Esophagus (tissue), 2 donors: Measurements from ENCODE around the gene ARHGEF11. TPM values are rescaled to one million over a fixed set of nuclear protein-coding genes. Genes with fewer than 3 reads are reported as not detected.

Experiments used
- H3K27ac ChIP-seq, 2 donors: one replicate each; pipeline ENCODE4 v1.5.1; 2013; ENCODE audit warnings: low read depth in 2 of 2, mild to moderate bottlenecking in 2 of 2, inconsistent platforms in 1 of 2, low read length in 1 of 2, moderate library complexity in 1 of 2
- H3K27me3 ChIP-seq, 2 donors: one replicate each; pipeline ENCODE4 v1.6.1; 2013; ENCODE audit warnings: low read length in 2 of 2, control low read depth in 1 of 2, mild to moderate bottlenecking in 1 of 2; ENCODE audit not compliant: insufficient read depth in 2 of 2, control insufficient read depth in 1 of 2
- H3K36me3 ChIP-seq, 2 donors: one replicate each; pipeline ENCODE4 v1.6.1; 2013; ENCODE audit warnings: low read length in 1 of 2; ENCODE audit not compliant: control insufficient read depth in 2 of 2, insufficient read depth in 2 of 2
- H3K4me1 ChIP-seq, 2 donors: one replicate each; pipeline ENCODE4 v1.6.1; 2013; ENCODE audit warnings: low read length in 1 of 2; ENCODE audit not compliant: control insufficient read depth in 2 of 2, insufficient read depth in 2 of 2
- H3K4me3 ChIP-seq, 2 donors: one replicate each; pipeline ENCODE4 v1.5.1; 2013; ENCODE audit warnings: low read length in 2 of 2, mild to moderate bottlenecking in 2 of 2, low read depth in 1 of 2, moderate library complexity in 1 of 2
- H3K9me3 ChIP-seq, 2 donors: one replicate each; pipeline ENCODE4 v1.6.1; 2013; ENCODE audit warnings: mild to moderate bottlenecking in 2 of 2, low read depth in 1 of 2, low read length in 1 of 2, moderate library complexity in 1 of 2; ENCODE audit not compliant: control insufficient read depth in 2 of 2, insufficient read depth in 1 of 2
- WGBS, 2 donors: extraction: QIAGEN DNeasy Blood & Tissue Kit; methylation state at CpG; one replicate each; pipeline ENCODE4 v1.1.7; 2013; 5-methylcytosine and 5-hydroxymethylcytosine counted together
- polyA plus RNA-seq, 2 donors: library from polyadenylated mRNA; stranded (reverse); fragments of 200-250 nt; gene quantifications; one replicate each; pipeline ENCODE4 v1.2.3, GENCODE V29; 2013
- donor health status: healthy with polysubstance abuse.
- donor health status: Bipolar disorder and iron deficiency.

The ARHGEF11 gene
- polyA plus RNA-seq, 2 donors: 6.5 to 11.2 TPM

GRCh38 chr1:156893048-156893953 lies 152.2 kb downstream of the ARHGEF11 start, which contains the start of gene PEAR1:
TSS of gene PEAR1 (plus strand) at chr1:156893718. CDS start at chr1:156903927, 10,209 bp downstream.
- H3K4me1 ChIP-seq: peaks cover 0 to 7% of the 10 kb centered on the region in 2 donors
- H3K4me3 ChIP-seq: peak within 1 kb of the TSS; percentile 16 to 40
- H3K27ac ChIP-seq: peak within 1 kb of the TSS; percentile 63 to 79
- WGBS, 2 donors: 21% methylated on average over 52 to 60 of the region's 60 CpGs
- H3K9me3 ChIP-seq: no peaks in the 10 kb centered on the region
- no peaks in the 10 kb centered on the region for H3K36me3 ChIP-seq
- no peaks in the 10 kb centered on the region for H3K27me3 ChIP-seq

GRCh38 chr1:156892190-156893047 lies 153.1 kb downstream of the ARHGEF11 start:
- H3K36me3 ChIP-seq: no peaks in the 10 kb centered on the region
- no peak overlapping the region for H3K27ac ChIP-seq
- no peaks in the 10 kb centered on the region for H3K9me3 ChIP-seq
- peaks cover 0 to 7% of the 10 kb centered on the region in 2 donors for H3K4me1 ChIP-seq
- 6 to 12% methylated on average over 44 to 48 of the region's 48 CpGs for WGBS, 2 donors
- H3K27me3 ChIP-seq: no peaks in the 10 kb centered on the region
- peak overlapping the region; percentile 8 to 14 for H3K4me3 ChIP-seq

- Histone ChIP-seq H3K4me1 (no peaks in the 10 kb centered on the region), H3K27me3 (peaks cover 0 to 3% of the 10 kb centered on the region in 2 donors), H3K27ac (no peak overlapping the region), H3K36me3 (no peaks in the 10 kb centered on the region), H3K4me3 (no peak overlapping the region), H3K9me3 (no peaks in the 10 kb centered on the region)
- WGBS, 2 donors: 42 to 44% methylated on average over 8 of the region's 8 CpGs
These were observed 155.6 kb downstream of the ARHGEF11 start for GRCh38 chr1:156889802-156890580.

GRCh38 chr1:156887734-156888133 lies 157.8 kb downstream of the ARHGEF11 start:
- H3K27ac ChIP-seq: no peak overlapping the region
- 37 to 38% methylated on average over 6 of the region's 6 CpGs for WGBS, 2 donors
- no peaks in the 10 kb centered on the region for H3K9me3 ChIP-seq
- no peak overlapping the region for H3K4me3 ChIP-seq
- H3K4me1 ChIP-seq: no peaks in the 10 kb centered on the region
- peaks cover 0 to 3% of the 10 kb centered on the region in 2 donors for H3K27me3 ChIP-seq
- no peaks in the 10 kb centered on the region for H3K36me3 ChIP-seq

GRCh38 chr1:156887317-156887716 lies 158.2 kb downstream of the ARHGEF11 start:
- Histone ChIP-seq H3K4me1 (no peaks in the 10 kb centered on the region), H3K27me3 (peaks cover 0 to 3% of the 10 kb centered on the region in 2 donors), H3K9me3 (no peaks in the 10 kb centered on the region), H3K27ac (no peak overlapping the region), H3K36me3 (no peaks in the 10 kb centered on the region), H3K4me3 (no peak overlapping the region)
- WGBS, 2 donors: 34 to 43% methylated on average over 2 to 3 of the region's 3 CpGs

- Histone ChIP-seq H3K27ac (no peak overlapping the region), H3K4me3 (no peak overlapping the region), H3K4me1 (no peaks in the 10 kb centered on the region), H3K27me3 (peaks cover 0 to 3% of the 10 kb centered on the region in 2 donors), H3K9me3 (no peaks in the 10 kb centered on the region), H3K36me3 (no peaks in the 10 kb centered on the region)
- 36 to 51% methylated on average over 4 to 6 of the region's 6 CpGs for WGBS, 2 donors
These were observed 158.8 kb downstream of the ARHGEF11 start for GRCh38 chr1:156886583-156887281.

- Histone ChIP-seq H3K27me3 (peaks cover 0 to 3% of the 10 kb centered on the region in 2 donors), H3K4me3 (no peak overlapping the region), H3K36me3 (no peaks in the 10 kb centered on the region), H3K9me3 (no peaks in the 10 kb centered on the region), H3K27ac (no peak overlapping the region), H3K4me1 (no peaks in the 10 kb centered on the region)
- 63 to 66% methylated on average over 13 of the region's 13 CpGs for WGBS, 2 donors
These were observed 159.6 kb downstream of the ARHGEF11 start for GRCh38 chr1:156885880-156886355.

- no peaks in the 10 kb centered on the region for H3K4me1 ChIP-seq
- no peak overlapping the region for H3K27ac ChIP-seq
- H3K27me3 ChIP-seq: peaks cover 0 to 3% of the 10 kb centered on the region in 2 donors
- 35 to 50% methylated on average over 1 of the region's 1 CpG for WGBS, 2 donors
- no peak overlapping the region for H3K4me3 ChIP-seq
- H3K36me3 ChIP-seq: no peaks in the 10 kb centered on the region
- no peaks in the 10 kb centered on the region for H3K9me3 ChIP-seq
These were observed 160.2 kb downstream of the ARHGEF11 start for GRCh38 chr1:156885314-156885713.
